HG02885 (cell line): Measurements from ENCODE around the gene MRM1.

Source experiments
- ATAC-seq: cut with Tn5 transposase; IDR thresholded peaks from one replicate; pipeline ENCODE4 v1.9.1; 2021; ENCODE audit warnings: mild to moderate bottlenecking; ENCODE audit not compliant: unreplicated experiment, poor library complexity

Gene MRM1

GRCh38 chr17:36629252-36629847 is 28.0 kb downstream of the MRM1 start:
- ATAC-seq = peak; percentile 46

- no peak for ATAC-seq
Measured at GRCh38 chr17:36629970-36630502, 28.7 kb downstream of the MRM1 start.

GRCh38 chr17:36631022-36631421 is 29.6 kb downstream of the MRM1 start:
- ATAC-seq = no peak

- no peak for ATAC-seq
Measured at GRCh38 chr17:36632916-36633771, 31.8 kb downstream of the MRM1 start.

GRCh38 chr17:36640346-36640745 is 39.0 kb downstream of the MRM1 start:
- no peak for ATAC-seq

- no peak for ATAC-seq
Measured at GRCh38 chr17:36640836-36641235, 39.5 kb downstream of the MRM1 start.

- ATAC-seq = no peak
Measured at GRCh38 chr17:36641331-36641876, 40.0 kb downstream of the MRM1 start.

GRCh38 chr17:36641877-36642845 is 40.8 kb downstream of the MRM1 start:
- ATAC-seq = no peak

GRCh38 chr17:36643086-36643685 is 41.8 kb downstream of the MRM1 start:
- ATAC-seq = no peak

- ATAC-seq = no peak
Measured at GRCh38 chr17:36645422-36645821, 44.0 kb downstream of the MRM1 start.

- ATAC-seq = no peak
Measured at GRCh38 chr17:36647636-36648035, 46.3 kb downstream of the MRM1 start.

- no peak for ATAC-seq
Measured at GRCh38 chr17:36650096-36650775, 48.9 kb downstream of the MRM1 start.

- no peak for ATAC-seq
Measured at GRCh38 chr17:36653374-36653773, 52.0 kb downstream of the MRM1 start.

GRCh38 chr17:36653856-36654255 is 52.5 kb downstream of the MRM1 start:
- no peak for ATAC-seq

- no peak for ATAC-seq
Measured at GRCh38 chr17:36655726-36656125, 54.3 kb downstream of the MRM1 start.

- no peak for ATAC-seq
Measured at GRCh38 chr17:36657390-36657762, 56.0 kb downstream of the MRM1 start.

- ATAC-seq = no peak
Measured at GRCh38 chr17:36657763-36658490, 56.5 kb downstream of the MRM1 start.
